SK-N-SH treated with all-trans-retinoic acid at 6 μM for 48 hours (cell line): ENCODE measurements around the gene TNFAIP1.

Experiments
- ATAC-seq: fragments of 200-7000 bp; cut with Tn5 transposase; 3 replicates; pipeline ENCODE4 v1.9.1; 2020; ENCODE audit warnings: mild to moderate bottlenecking, moderate library complexity
- ARNTL ChIP-seq: fragments of 450-650 bp; formaldehyde crosslinking; IDR thresholded peaks from 2 replicates; pipeline ENCODE4 v1.5.0; 2020; ENCODE audit warnings: low read depth, mild to moderate bottlenecking, moderate library complexity, borderline replicate concordance
- CREB5 ChIP-seq: fragments of 250-450 bp; sonication (Bioruptor Pico); IDR thresholded peaks from 2 replicates; pipeline ENCODE4 v1.5.1; 2020; ENCODE audit warnings: low read depth, mild to moderate bottlenecking, moderate library complexity
- CSDC2 ChIP-seq: fragments of 250-450 bp; sonication (Bioruptor Pico); IDR thresholded peaks from 2 replicates; pipeline ENCODE4 v1.5.0; 2020; ENCODE audit warnings: mild to moderate bottlenecking, moderate library complexity
- CSRNP3 ChIP-seq: fragments of 250-450 bp; sonication (Bioruptor Pico); IDR thresholded peaks from 2 replicates; pipeline ENCODE4 v1.5.1; 2021; ENCODE audit warnings: mild to moderate bottlenecking, moderate library complexity
- ESRRG ChIP-seq: fragments of 250-450 bp; sonication (Bioruptor Pico); IDR thresholded peaks from 2 replicates; pipeline ENCODE4 v1.6.1; 2021; ENCODE audit warnings: mild to moderate bottlenecking
- GLIS3 ChIP-seq: fragments of 250-450 bp; sonication (Bioruptor Pico); IDR thresholded peaks from 2 replicates; pipeline ENCODE4 v1.5.0; 2020; ENCODE audit warnings: mild to moderate bottlenecking, moderate library complexity
- RARB ChIP-seq: fragments of 250-450 bp; sonication (Bioruptor Pico); IDR thresholded peaks from 2 replicates; pipeline ENCODE4 v1.8.0; 2021; ENCODE audit warnings: mild to moderate bottlenecking, moderate library complexity
- SNAI2 ChIP-seq: fragments of 250-450 bp; sonication (Bioruptor Pico); IDR thresholded peaks from 2 replicates; pipeline ENCODE4 v1.5.0; 2020; ENCODE audit warnings: mild to moderate bottlenecking, moderate library complexity
- TOX ChIP-seq: fragments of 250-450 bp; sonication (Bioruptor Pico); IDR thresholded peaks from 2 replicates; pipeline ENCODE4 v1.8.0; 2021; ENCODE audit warnings: mild to moderate bottlenecking, moderate library complexity, borderline replicate concordance
- ZC3H10 ChIP-seq: fragments of 250-450 bp; sonication (Bioruptor Pico); IDR thresholded peaks from 2 replicates; pipeline ENCODE4 v1.5.1; 2021; ENCODE audit warnings: mild to moderate bottlenecking, moderate library complexity
- ZFP3 ChIP-seq: fragments of 250-450 bp; sonication (Bioruptor Pico); IDR thresholded peaks from 2 replicates; pipeline ENCODE4 v1.5.0; 2020; ENCODE audit warnings: mild to moderate bottlenecking, moderate library complexity
- ZFP30 ChIP-seq: fragments of 450-650 bp; formaldehyde crosslinking; IDR thresholded peaks from 2 replicates; pipeline ENCODE4 v1.5.0; 2022; ENCODE audit warnings: mild to moderate bottlenecking, moderate library complexity
- ZNF565 ChIP-seq: fragments of 450-650 bp; formaldehyde crosslinking; conservative IDR thresholded peaks from 2 replicates; pipeline ENCODE4 v1.5.0; 2020; ENCODE audit warnings: low read depth, mild to moderate bottlenecking, moderate library complexity
- ZNF70 ChIP-seq: fragments of 450-650 bp; formaldehyde crosslinking; IDR thresholded peaks from 2 replicates; pipeline ENCODE4 v1.5.0; 2020; ENCODE audit warnings: mild to moderate bottlenecking, moderate library complexity
- ZNF8 ChIP-seq: fragments of 450-650 bp; formaldehyde crosslinking; IDR thresholded peaks from 2 replicates; pipeline ENCODE4 v1.5.0; 2020; ENCODE audit warnings: mild to moderate bottlenecking, moderate library complexity
- TF ChIP-seq, protein P1 (sequence below): fragments of 250-450 bp; sonication (Bioruptor Pico); IDR thresholded peaks from 2 replicates; pipeline ENCODE4 v1.5.0; 2020; ENCODE audit warnings: mild to moderate bottlenecking, moderate library complexity
- TF ChIP-seq, protein P2 (sequence below): fragments of 250-450 bp; sonication (Bioruptor Pico); IDR thresholded peaks from 2 replicates; pipeline ENCODE4 v1.8.0; 2021; ENCODE audit warnings: low read depth, mild to moderate bottlenecking, moderate library complexity, borderline replicate concordance
- TF ChIP-seq, protein P3 (sequence below): fragments of 250-450 bp; sonication (Bioruptor Pico); IDR thresholded peaks from 2 replicates; pipeline ENCODE4 v1.8.0; 2020; ENCODE audit warnings: mild to moderate bottlenecking, moderate library complexity, borderline replicate concordance

The TNFAIP1 gene

DNA sequence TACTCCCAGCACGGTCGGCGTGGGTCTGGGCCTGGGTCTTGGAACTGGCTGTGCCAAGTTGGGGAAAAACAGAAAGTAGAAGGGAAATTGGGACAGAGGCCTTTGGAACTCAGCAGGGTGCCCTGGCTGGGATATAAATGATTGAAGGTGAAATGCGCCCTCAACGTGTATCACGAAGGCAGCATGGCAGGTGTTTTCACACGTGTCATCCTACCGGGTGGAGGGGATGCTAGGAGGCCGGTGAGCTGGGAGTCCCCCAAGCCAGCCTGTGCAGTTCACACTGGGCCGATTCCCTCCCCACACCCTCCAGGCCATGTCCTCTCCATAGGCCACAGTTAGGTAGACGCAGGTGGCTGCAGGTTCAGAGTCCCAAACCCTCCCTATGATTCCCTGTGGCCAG is 6.0 kb downstream of the TNFAIP1 start:
- ATAC-seq, result no peak
- no peak for TF ChIP-seq SNAI2
- TF ChIP-seq ESRRG (CRISPR knock-in tag), result no peak
- TF ChIP-seq ZNF70 (CRISPR knock-in tag), result no peak
- no peak for TF ChIP-seq CSRNP3 (CRISPR knock-in tag)
- no peak for TF ChIP-seq ZFP3 (CRISPR knock-in tag)
- no peak for TF ChIP-seq RARB (CRISPR knock-in tag)
- TF ChIP-seq TOX (CRISPR knock-in tag), result no peak
- TF ChIP-seq, protein P1, sequence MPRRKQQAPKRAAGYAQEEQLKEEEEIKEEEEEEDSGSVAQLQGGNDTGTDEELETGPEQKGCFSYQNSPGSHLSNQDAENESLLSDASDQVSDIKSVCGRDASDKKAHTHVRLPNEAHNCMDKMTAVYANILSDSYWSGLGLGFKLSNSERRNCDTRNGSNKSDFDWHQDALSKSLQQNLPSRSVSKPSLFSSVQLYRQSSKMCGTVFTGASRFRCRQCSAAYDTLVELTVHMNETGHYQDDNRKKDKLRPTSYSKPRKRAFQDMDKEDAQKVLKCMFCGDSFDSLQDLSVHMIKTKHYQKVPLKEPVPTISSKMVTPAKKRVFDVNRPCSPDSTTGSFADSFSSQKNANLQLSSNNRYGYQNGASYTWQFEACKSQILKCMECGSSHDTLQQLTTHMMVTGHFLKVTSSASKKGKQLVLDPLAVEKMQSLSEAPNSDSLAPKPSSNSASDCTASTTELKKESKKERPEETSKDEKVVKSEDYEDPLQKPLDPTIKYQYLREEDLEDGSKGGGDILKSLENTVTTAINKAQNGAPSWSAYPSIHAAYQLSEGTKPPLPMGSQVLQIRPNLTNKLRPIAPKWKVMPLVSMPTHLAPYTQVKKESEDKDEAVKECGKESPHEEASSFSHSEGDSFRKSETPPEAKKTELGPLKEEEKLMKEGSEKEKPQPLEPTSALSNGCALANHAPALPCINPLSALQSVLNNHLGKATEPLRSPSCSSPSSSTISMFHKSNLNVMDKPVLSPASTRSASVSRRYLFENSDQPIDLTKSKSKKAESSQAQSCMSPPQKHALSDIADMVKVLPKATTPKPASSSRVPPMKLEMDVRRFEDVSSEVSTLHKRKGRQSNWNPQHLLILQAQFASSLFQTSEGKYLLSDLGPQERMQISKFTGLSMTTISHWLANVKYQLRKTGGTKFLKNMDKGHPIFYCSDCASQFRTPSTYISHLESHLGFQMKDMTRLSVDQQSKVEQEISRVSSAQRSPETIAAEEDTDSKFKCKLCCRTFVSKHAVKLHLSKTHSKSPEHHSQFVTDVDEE (CRISPR knock-in tag), result no peak
- no peak for TF ChIP-seq CREB5 (CRISPR knock-in tag)
- TF ChIP-seq, all 23 proteins: peak for 0

DNA sequence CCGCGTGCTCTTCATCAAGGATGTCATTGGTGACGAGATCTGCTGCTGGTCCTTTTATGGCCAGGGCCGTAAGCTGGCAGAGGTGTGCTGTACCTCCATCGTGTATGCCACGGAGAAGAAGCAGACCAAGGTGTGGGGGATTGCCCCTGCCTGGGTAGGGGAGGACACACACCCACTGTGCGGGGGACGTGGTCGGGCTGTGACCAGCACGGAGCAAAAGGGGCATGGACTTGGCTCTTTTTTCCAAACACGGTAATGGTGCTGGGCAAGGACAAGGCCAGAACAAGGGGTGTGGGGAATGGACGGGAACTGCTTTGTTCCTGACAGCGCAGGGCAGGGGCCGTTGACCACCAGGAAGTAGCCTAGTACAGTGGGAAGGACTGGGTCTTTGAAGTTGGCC is 6.8 kb downstream of the TNFAIP1 start:
- no peak for ATAC-seq
- no peak for TF ChIP-seq ZFP30 (CRISPR knock-in tag)
- no peak for TF ChIP-seq ESRRG (CRISPR knock-in tag)

- no peak for ATAC-seq
- TF ChIP-seq ARNTL (CRISPR knock-in tag) (no peak), CSDC2 (CRISPR knock-in tag) (no peak), RARB (CRISPR knock-in tag) (no peak), ESRRG (CRISPR knock-in tag) (no peak), ZNF565 (no peak), SNAI2 (no peak), ZC3H10 (CRISPR knock-in tag) (no peak), CREB5 (CRISPR knock-in tag) (no peak)
- TF ChIP-seq, protein P2, sequence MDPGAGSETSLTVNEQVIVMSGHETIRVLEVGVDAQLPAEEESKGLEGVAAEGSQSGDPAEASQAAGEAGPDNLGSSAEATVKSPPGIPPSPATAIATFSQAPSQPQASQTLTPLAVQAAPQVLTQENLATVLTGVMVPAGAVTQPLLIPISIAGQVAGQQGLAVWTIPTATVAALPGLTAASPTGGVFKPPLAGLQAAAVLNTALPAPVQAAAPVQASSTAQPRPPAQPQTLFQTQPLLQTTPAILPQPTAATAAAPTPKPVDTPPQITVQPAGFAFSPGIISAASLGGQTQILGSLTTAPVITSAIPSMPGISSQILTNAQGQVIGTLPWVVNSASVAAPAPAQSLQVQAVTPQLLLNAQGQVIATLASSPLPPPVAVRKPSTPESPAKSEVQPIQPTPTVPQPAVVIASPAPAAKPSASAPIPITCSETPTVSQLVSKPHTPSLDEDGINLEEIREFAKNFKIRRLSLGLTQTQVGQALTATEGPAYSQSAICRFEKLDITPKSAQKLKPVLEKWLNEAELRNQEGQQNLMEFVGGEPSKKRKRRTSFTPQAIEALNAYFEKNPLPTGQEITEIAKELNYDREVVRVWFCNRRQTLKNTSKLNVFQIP (CRISPR knock-in tag), result no peak
- TF ChIP-seq, all 23 proteins: peak for 0
These were observed 8.0 kb downstream of the TNFAIP1 start for GRCh38 chr17:28343491-28343932.

DNA sequence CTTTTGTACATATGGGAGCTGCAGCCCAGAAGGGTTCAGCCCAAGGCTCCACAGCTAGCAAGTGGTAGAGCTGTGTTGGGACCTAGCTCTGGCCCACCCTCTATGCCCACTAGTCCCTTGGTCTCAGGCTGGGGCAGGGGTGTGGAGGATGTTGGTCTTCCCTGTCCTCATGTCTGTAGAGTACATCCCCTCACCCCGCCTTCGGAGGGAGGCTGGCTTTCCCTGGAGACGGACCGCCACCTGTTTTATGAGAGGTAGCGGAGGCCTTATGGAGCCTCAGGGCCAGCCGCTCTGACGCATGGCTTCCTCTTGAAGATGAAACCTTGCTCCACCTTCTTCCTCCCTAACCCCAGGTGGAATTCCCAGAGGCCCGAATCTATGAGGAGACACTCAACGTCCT is 8.4 kb downstream of the TNFAIP1 start:
- no peak for TF ChIP-seq GLIS3
- TF ChIP-seq ZNF565, result no peak
- no peak for TF ChIP-seq ARNTL (CRISPR knock-in tag)
- TF ChIP-seq CSDC2 (CRISPR knock-in tag), result no peak
- no peak for TF ChIP-seq ZNF8
- no peak for TF ChIP-seq ZNF70 (CRISPR knock-in tag)
- no peak for TF ChIP-seq TOX (CRISPR knock-in tag)
- TF ChIP-seq, protein P3, sequence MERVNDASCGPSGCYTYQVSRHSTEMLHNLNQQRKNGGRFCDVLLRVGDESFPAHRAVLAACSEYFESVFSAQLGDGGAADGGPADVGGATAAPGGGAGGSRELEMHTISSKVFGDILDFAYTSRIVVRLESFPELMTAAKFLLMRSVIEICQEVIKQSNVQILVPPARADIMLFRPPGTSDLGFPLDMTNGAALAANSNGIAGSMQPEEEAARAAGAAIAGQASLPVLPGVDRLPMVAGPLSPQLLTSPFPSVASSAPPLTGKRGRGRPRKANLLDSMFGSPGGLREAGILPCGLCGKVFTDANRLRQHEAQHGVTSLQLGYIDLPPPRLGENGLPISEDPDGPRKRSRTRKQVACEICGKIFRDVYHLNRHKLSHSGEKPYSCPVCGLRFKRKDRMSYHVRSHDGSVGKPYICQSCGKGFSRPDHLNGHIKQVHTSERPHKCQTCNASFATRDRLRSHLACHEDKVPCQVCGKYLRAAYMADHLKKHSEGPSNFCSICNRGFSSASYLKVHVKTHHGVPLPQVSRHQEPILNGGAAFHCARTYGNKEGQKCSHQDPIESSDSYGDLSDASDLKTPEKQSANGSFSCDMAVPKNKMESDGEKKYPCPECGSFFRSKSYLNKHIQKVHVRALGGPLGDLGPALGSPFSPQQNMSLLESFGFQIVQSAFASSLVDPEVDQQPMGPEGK, result no peak
- ATAC-seq, result no peak
